GM12801 (cell line): ENCODE results near the gene DDX10.

Source experiments
- CTCF ChIP-seq: IDR thresholded peaks from one replicate; pipeline ENCODE4 v1.5.1; 2011; ENCODE audit warnings: control low read depth; ENCODE audit not compliant: insufficient read length; ENCODE audit errors: extremely low read depth

The DDX10 gene

GRCh38 chr11:108727665-108728064, 62.8 kb downstream of the DDX10 start:
- no peak for TF ChIP-seq CTCF

- TF ChIP-seq CTCF: no peak
These were observed 64.5 kb downstream of the DDX10 start for GRCh38 chr11:108729227-108729871.

- TF ChIP-seq CTCF: no peak
These were observed 67.5 kb downstream of the DDX10 start for GRCh38 chr11:108732395-108732794.

- no peak for TF ChIP-seq CTCF
These were observed 68.7 kb downstream of the DDX10 start for GRCh38 chr11:108733479-108734116.

- no peak for TF ChIP-seq CTCF
These were observed 69.4 kb downstream of the DDX10 start for GRCh38 chr11:108734283-108734682.

- no peak for TF ChIP-seq CTCF
These were observed 70.2 kb downstream of the DDX10 start for GRCh38 chr11:108734956-108735559.

- no peak for TF ChIP-seq CTCF
These were observed 79.0 kb downstream of the DDX10 start for GRCh38 chr11:108743851-108744250.
